Astrocyte (in vitro differentiated cells and primary cell): ENCODE results near the gene AKAP4.

Experiments
- CTCF ChIP-seq: IDR thresholded peaks from 2 replicates; pipeline ENCODE4 v1.5.1; 2011; ENCODE audit warnings: low read depth, mild to moderate bottlenecking, inconsistent platforms, low read length, moderate library complexity; ENCODE audit not compliant: insufficient read depth
- EZH2 ChIP-seq: IDR thresholded peaks from 2 replicates; pipeline ENCODE4 v1.6.1; 2012; ENCODE audit warnings: mild to moderate bottlenecking, low read length, inconsistent platforms; ENCODE audit not compliant: insufficient read depth

GRCh38 chrX:50188859-50189600 lies 11.8 kb downstream of the AKAP4 start:
- TF ChIP-seq CTCF = no peak
- TF ChIP-seq EZH2 = no peak
